GM12892 (cell line): ENCODE results near the gene KCNJ6.
"Not testable (repeated sequence)": the region's sequence is repeated elsewhere in the genome, so short reads cannot be mapped to it uniquely, and the experiment has no call there.

Experiments used
- DNase-seq: peaks from one replicate; pipeline ENCODE4 v3.0.0; 2011; ENCODE audit not compliant: insufficient read length
- FAIRE-seq: peaks from 2 replicates; lab custom pipeline; 2011; peaks lifted over from hg19 to GRCh38; lab: Jason Lieb, UNC
- POLR2A ChIP-seq: IDR thresholded peaks from 2 replicates; pipeline ENCODE4 v1.6.1; 2011; ENCODE audit warnings: low read depth, low read length, control low read depth
- POLR2AphosphoS5 ChIP-seq: IDR thresholded peaks from 2 replicates; pipeline ENCODE4 v1.6.1; 2011; ENCODE audit warnings: low read depth, low read length, control low read depth
- TAF1 ChIP-seq: IDR thresholded peaks from 2 replicates; pipeline ENCODE4 v1.6.1; 2011; ENCODE audit warnings: low read depth, mild to moderate bottlenecking, control low read depth, low read length, borderline replicate concordance

Gene KCNJ6

GRCh38 chr21:37932936-37933335 lies 16.7 kb upstream of the KCNJ6 start:
- FAIRE-seq = no peak
- no peak for TF ChIP-seq TAF1
- TF ChIP-seq POLR2A = no peak
- TF ChIP-seq POLR2AphosphoS5 = no peak
- no peak for DNase-seq

GRCh38 chr21:37927711-37928110 lies 11.5 kb upstream of the KCNJ6 start:
- TF ChIP-seq POLR2AphosphoS5 = no peak
- no peak for TF ChIP-seq POLR2A
- no peak for TF ChIP-seq TAF1
- no peak for DNase-seq
- FAIRE-seq = no peak

- TF ChIP-seq POLR2AphosphoS5 = no peak
- no peak for TF ChIP-seq TAF1
- TF ChIP-seq POLR2A = no peak
- FAIRE-seq (no peak), DNase-seq (no peak)
Measured at GRCh38 chr21:37921091-37921490, 4.8 kb upstream of the KCNJ6 start.

- not testable (repeated sequence) for FAIRE-seq
Measured at GRCh38 chr21:37920302-37920701, 4.0 kb upstream of the KCNJ6 start.

GRCh38 chr21:37917612-37918011 lies 1.4 kb upstream of the KCNJ6 start:
- no peak for DNase-seq
- no peak for FAIRE-seq
- TF ChIP-seq TAF1 (no peak), POLR2AphosphoS5 (no peak), POLR2A (no peak)

More at GRCh38 chr21:37920302-37920701, 4.0 kb upstream of the KCNJ6 start:
- DNase-seq = not testable (repeated sequence)

GRCh38 chr21:37915941-37916309 lies 332 bp downstream of the KCNJ6 start:
- TF ChIP-seq POLR2AphosphoS5 (no peak), POLR2A (no peak), TAF1 (no peak)
- DNase-seq (no peak), FAIRE-seq (no peak)

GRCh38 chr21:37915497-37915911 lies 753 bp downstream of the KCNJ6 start:
- no peak for DNase-seq
- TF ChIP-seq TAF1 = no peak
- no peak for TF ChIP-seq POLR2A
- no peak for TF ChIP-seq POLR2AphosphoS5
- no peak for FAIRE-seq

- DNase-seq (no peak), FAIRE-seq (no peak)
- TF ChIP-seq TAF1 (no peak), POLR2AphosphoS5 (no peak), POLR2A (no peak)
Measured at GRCh38 chr21:37912616-37913015, 3.6 kb downstream of the KCNJ6 start.

- no peak for DNase-seq
- TF ChIP-seq POLR2AphosphoS5 = no peak
- no peak for TF ChIP-seq POLR2A
- no peak for TF ChIP-seq TAF1
Measured at GRCh38 chr21:37909936-37910335, 6.3 kb downstream of the KCNJ6 start.

GRCh38 chr21:37908691-37909090 lies 7.6 kb downstream of the KCNJ6 start:
- DNase-seq (no peak), FAIRE-seq (no peak)
- no peak for TF ChIP-seq POLR2AphosphoS5
- TF ChIP-seq POLR2A = no peak
- TF ChIP-seq TAF1 = no peak

More at GRCh38 chr21:37909936-37910335, 6.3 kb downstream of the KCNJ6 start:
- no peak for FAIRE-seq

GRCh38 chr21:37907076-37907475 lies 9.2 kb downstream of the KCNJ6 start:
- no peak for TF ChIP-seq TAF1
- no peak for TF ChIP-seq POLR2A
- no peak for TF ChIP-seq POLR2AphosphoS5
- FAIRE-seq (no peak), DNase-seq (no peak)

- TF ChIP-seq POLR2AphosphoS5 = no peak
- TF ChIP-seq TAF1 = no peak
- TF ChIP-seq POLR2A = no peak
- DNase-seq = no peak
- FAIRE-seq = no peak
Measured at GRCh38 chr21:37905291-37905690, 11.0 kb downstream of the KCNJ6 start.

GRCh38 chr21:37904856-37905255 lies 11.4 kb downstream of the KCNJ6 start:
- DNase-seq = no peak
- no peak for FAIRE-seq
- TF ChIP-seq TAF1 (no peak), POLR2AphosphoS5 (no peak), POLR2A (no peak)
